HL-60 (cell line): ENCODE results near the gene RILP.
"Not testable (repeated sequence)": the region's sequence is repeated elsewhere in the genome, so short reads cannot be mapped to it uniquely, and the experiment has no call there.

Experiments used
- DNase-seq, 2 experiments: peaks; one replicate each; pipeline ENCODE4 v3.0.0-alpha.2; 2010 to 2020; ENCODE audit warnings: low read depth in 1 of 2, low spot score in 1 of 2
- H3K27ac ChIP-seq: fragments of 250-450 bp; sonication (Bioruptor Pico); replicated peaks from 2 replicates; pipeline ENCODE4 v1.5.1; 2020; ENCODE audit warnings: mild to moderate bottlenecking, moderate library complexity
- H3K27me3 ChIP-seq: fragments of 250-450 bp; sonication (Bioruptor Pico); 2 replicates; pipeline ENCODE4 v1.5.1; 2021; ENCODE audit warnings: mild to moderate bottlenecking, moderate library complexity; ENCODE audit not compliant: insufficient read depth, poor library complexity, severe bottlenecking
- H3K4me3 ChIP-seq: replicated peaks from 2 replicates; pipeline ENCODE4 v1.5.1; 2011; ENCODE audit warnings: mild to moderate bottlenecking, control low read depth, low read length; ENCODE audit not compliant: insufficient read depth
- CTCF ChIP-seq: IDR thresholded peaks from one replicate; pipeline ENCODE4 v1.5.1; 2011; ENCODE audit warnings: low read length, control low read depth, inconsistent platforms; ENCODE audit not compliant: insufficient read depth
- GABPA ChIP-seq: IDR thresholded peaks from 2 replicates; pipeline ENCODE4 v1.6.1; 2012; ENCODE audit warnings: low read depth
- POLR2AphosphoS5 ChIP-seq: IDR thresholded peaks from 2 replicates; pipeline ENCODE4 v1.6.1; 2012; ENCODE audit warnings: low read depth
- REST ChIP-seq: IDR thresholded peaks from 2 replicates; pipeline ENCODE4 v1.6.1; 2012; ENCODE audit warnings: low read depth; ENCODE audit not compliant: insufficient replicate concordance
- SPI1 ChIP-seq: IDR thresholded peaks from 2 replicates; pipeline ENCODE4 v1.6.1; 2012; ENCODE audit warnings: low read depth, mild to moderate bottlenecking, borderline replicate concordance

RILP gene

GRCh38 chr17:1658100-1658499 is 8.4 kb upstream of the RILP start:
- DNase-seq, result no peak
- H3K27ac ChIP-seq, result no peak overlapping the region
- no peak for TF ChIP-seq GABPA
- no peak for TF ChIP-seq REST
- TF ChIP-seq CTCF, result no peak
- TF ChIP-seq SPI1, result no peak
- TF ChIP-seq POLR2AphosphoS5, result no peak
- H3K4me3 ChIP-seq, result no peak overlapping the region
- H3K27me3 ChIP-seq, result no peaks in the 10 kb centered on the region

- Histone ChIP-seq H3K27me3 (no peaks in the 10 kb centered on the region), H3K4me3 (no peak overlapping the region), H3K27ac (no peak overlapping the region)
- no peak for DNase-seq
- no peak for TF ChIP-seq SPI1
- no peak for TF ChIP-seq POLR2AphosphoS5
- TF ChIP-seq CTCF, result no peak
- no peak for TF ChIP-seq REST
- no peak for TF ChIP-seq GABPA
These were observed 4.1 kb upstream of the RILP start for GRCh38 chr17:1653735-1654134.

- not testable (repeated sequence) for H3K4me3 ChIP-seq
These were observed 3.1 kb upstream of the RILP start for GRCh38 chr17:1652794-1653193.

GRCh38 chr17:1651559-1651844 is 1.8 kb upstream of the RILP start:
- Histone ChIP-seq H3K27ac (no peak overlapping the region), H3K27me3 (no peaks in the 10 kb centered on the region), H3K4me3 (no peak overlapping the region)
- no peak for DNase-seq
- TF ChIP-seq GABPA (no peak), SPI1 (no peak), CTCF (no peak), POLR2AphosphoS5 (no peak), REST (no peak)

More at GRCh38 chr17:1652794-1653193, 3.1 kb upstream of the RILP start:
- not testable (repeated sequence) for DNase-seq, H3K27ac ChIP-seq, H3K27me3 ChIP-seq
